ENCODE data around the gene DCXR.

- TF ChIP-seq POLR2AphosphoS5 (IDR thresholded peaks at IDR 0.05; ENCODE audit: insufficient read depth, low read depth, low read length) (no peak), EZH2 (IDR thresholded peaks at IDR 0.05; ENCODE audit: borderline replicate concordance, low read depth, low read length, severe bottlenecking) (no peak), MAX (IDR thresholded peaks at IDR 0.05; ENCODE audit: insufficient read depth, insufficient read length) (no peak), POLR2A (IDR thresholded peaks at IDR 0.05; ENCODE audit: low read depth, low read length) (no peak), JUN (IDR thresholded peaks at IDR 0.05; ENCODE audit: borderline replicate concordance, insufficient read depth, insufficient read length, low read depth) (no peak), CTCF (IDR thresholded peaks at IDR 0.05; ENCODE audit: extremely low read depth in 1 of 2, insufficient read depth in 1 of 2, low read depth in 1 of 2, low read length in 2 of 2) (no peak), GATA2 (IDR thresholded peaks at IDR 0.05; ENCODE audit: insufficient read depth, insufficient read length, low read depth, low read length) (no peak)
Observed at GRCh38 chr17:82082456-82082855, 45.0 kb upstream of the DCXR start.

Measured in endothelial cell of umbilical vein (primary cell).